ENCODE data around the gene FAM89B. TPM values are rescaled to one million over a fixed set of nuclear protein-coding genes. Genes with fewer than 3 reads are reported as not detected.

Gene FAM89B
- total and polyA plus RNA-seq, 8 donors = 22.7 to 49.1 (median 32.7) TPM

- peak overlapping the region in 1 of 4 donors; percentile 22 for H3K4me3 ChIP-seq
- no peaks in the 10 kb centered on the region for H3K9me3 ChIP-seq
- WGBS, 2 donors = 69 to 77% methylated on average over 6 of the region's 6 CpGs
- peaks cover 8 to 16% (median 14%) of the 10 kb centered on the region in 3 donors for H3K4me1 ChIP-seq
- no peak for TF ChIP-seq CTCF (IDR thresholded peaks at IDR 0.05)
- intact Hi-C loops (cut with DNase I) = no loop called here
- H3K27ac ChIP-seq = peak overlapping the region in 1 of 4 donors; percentile 41
- H3K36me3 ChIP-seq = peaks cover 0 to 19% (median 5%) of the 10 kb centered on the region in 3 donors
- no peaks in the 10 kb centered on the region for H3K27me3 ChIP-seq
- no peak for ATAC-seq
- no peak for FAIRE-seq
- DNase-seq = no peak
Measured at GRCh38 chr11:65610404-65610803, 38.1 kb downstream of the FAM89B start.

- DNase-seq = peak in 2 of 6 donors; percentile 31 to 62
- Histone ChIP-seq H3K4me3 (peak overlapping the region in 1 of 4 donors; percentile 96), H3K27ac (peak overlapping the region in 2 of 4 donors; percentile 15 to 41), H3K27me3 (no peaks in the 10 kb centered on the region), H3K9me3 (no peaks in the 10 kb centered on the region), H3K4me1 (peaks cover 8 to 16% (median 14%) of the 10 kb centered on the region in 3 donors), H3K36me3 (peaks cover 0 to 11% (median 0%) of the 10 kb centered on the region in 3 donors)
- no peak for FAIRE-seq
- intact Hi-C loops (cut with DNase I) = no loop called here
- 65 to 67% methylated on average over 10 of the region's 10 CpGs for WGBS, 2 donors
- no peak for ATAC-seq
- TF ChIP-seq CTCF (IDR thresholded peaks at IDR 0.05) = no peak
Measured at GRCh38 chr11:65611028-65611757, 38.9 kb downstream of the FAM89B start.

- intact Hi-C loops (cut with DNase I) = no loop called here
- Histone ChIP-seq H3K27ac (peak overlapping the region in 2 of 4 donors; percentile 15 to 37), H3K4me1 (peaks cover 13 to 20% (median 19%) of the 10 kb centered on the region in 3 donors), H3K27me3 (no peaks in the 10 kb centered on the region), H3K36me3 (peaks cover 0 to 6% (median 0%) of the 10 kb centered on the region in 3 donors), H3K9me3 (no peaks in the 10 kb centered on the region), H3K4me3 (peak overlapping the region in 2 of 4 donors; percentile 95 to 96)
- WGBS, 2 donors = 77 to 78% methylated on average over 11 to 12 of the region's 12 CpGs
- no peak for FAIRE-seq
- DNase-seq = peak in 1 of 6 donors; percentile 23
- no peak for ATAC-seq
- TF ChIP-seq CTCF (IDR thresholded peaks at IDR 0.05) = no peak
Measured at GRCh38 chr11:65611758-65612603, 39.6 kb downstream of the FAM89B start.

- no peaks in the 10 kb centered on the region for H3K9me3 ChIP-seq
- TF ChIP-seq CTCF (IDR thresholded peaks at IDR 0.05) = no peak
- intact Hi-C loops (cut with DNase I) = no loop called here
- ATAC-seq (no peak), DNase-seq (no peak), FAIRE-seq (no peak)
- H3K27me3 ChIP-seq = no peaks in the 10 kb centered on the region
- peaks cover 13 to 25% (median 24%) of the 10 kb centered on the region in 3 donors for H3K4me1 ChIP-seq
- H3K36me3 ChIP-seq = peaks cover 0 to under 1% (median 0%) of the 10 kb centered on the region in 3 donors
- WGBS, 2 donors = 54 to 62% methylated on average over 7 of the region's 7 CpGs
- peak overlapping the region in 1 of 4 donors; percentile 94 for H3K27ac ChIP-seq
- H3K4me3 ChIP-seq = peak overlapping the region in 3 of 4 donors; percentile 85 to 96 (median 95)
Measured at GRCh38 chr11:65612691-65613090, 40.4 kb downstream of the FAM89B start.

All from pancreas (tissue), 10 donors.